COLO829 (cell line): ENCODE results near the gene PGP.

Experiments used
- DNase-seq: peaks from one replicate; pipeline ENCODE4 v3.0.0; 2012; ENCODE audit warnings: low spot score

The PGP gene

DNA sequence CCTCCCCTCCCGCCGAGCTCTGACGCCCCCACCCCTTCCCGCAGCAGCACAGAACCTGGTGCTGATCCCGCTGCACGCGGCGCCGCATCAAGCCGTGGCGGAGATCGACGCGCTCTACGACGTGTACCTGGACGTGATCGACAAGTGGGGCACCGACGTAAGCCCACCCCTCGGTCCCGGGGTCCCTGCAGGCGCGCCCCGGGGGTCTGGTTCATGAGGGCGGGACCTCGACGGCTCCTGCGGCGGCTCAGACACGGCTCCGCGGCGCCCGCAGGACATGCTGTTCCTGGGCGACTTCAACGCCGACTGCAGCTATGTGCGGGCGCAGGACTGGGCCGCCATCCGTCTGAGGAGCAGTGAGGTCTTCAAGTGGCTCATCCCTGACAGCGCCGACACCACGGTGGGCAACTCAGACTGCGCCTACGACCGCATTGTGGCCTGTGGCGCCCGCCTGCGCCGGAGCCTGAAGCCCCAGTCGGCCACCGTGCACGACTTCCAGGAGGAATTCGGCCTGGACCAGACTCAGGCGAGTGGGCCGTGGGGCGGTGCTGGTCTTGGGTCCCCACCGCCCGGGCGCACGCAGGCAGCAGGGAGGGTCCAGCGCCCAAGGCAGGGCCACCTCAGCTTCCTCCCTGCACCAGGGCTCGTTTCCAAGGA lies 23.0 kb upstream of the PGP start:
- no peak for DNase-seq

DNA sequence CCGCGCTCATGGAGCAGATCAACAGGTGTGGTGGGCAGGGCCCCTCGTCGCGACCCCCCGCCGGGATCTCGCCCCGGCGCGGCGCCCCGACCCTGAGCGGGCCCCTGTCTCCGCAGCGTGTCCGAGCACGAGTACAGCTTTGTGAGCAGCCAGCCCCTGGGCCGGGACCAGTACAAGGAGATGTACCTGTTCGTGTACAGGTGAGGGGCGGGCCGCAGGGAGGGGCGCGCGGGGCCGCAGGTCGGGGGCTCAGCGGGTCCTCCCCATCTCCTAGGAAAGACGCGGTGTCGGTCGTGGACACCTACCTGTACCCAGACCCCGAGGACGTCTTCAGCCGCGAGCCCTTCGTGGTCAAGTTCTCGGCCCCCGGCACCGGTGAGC lies 22.5 kb upstream of the PGP start:
- DNase-seq, result no peak

DNA sequence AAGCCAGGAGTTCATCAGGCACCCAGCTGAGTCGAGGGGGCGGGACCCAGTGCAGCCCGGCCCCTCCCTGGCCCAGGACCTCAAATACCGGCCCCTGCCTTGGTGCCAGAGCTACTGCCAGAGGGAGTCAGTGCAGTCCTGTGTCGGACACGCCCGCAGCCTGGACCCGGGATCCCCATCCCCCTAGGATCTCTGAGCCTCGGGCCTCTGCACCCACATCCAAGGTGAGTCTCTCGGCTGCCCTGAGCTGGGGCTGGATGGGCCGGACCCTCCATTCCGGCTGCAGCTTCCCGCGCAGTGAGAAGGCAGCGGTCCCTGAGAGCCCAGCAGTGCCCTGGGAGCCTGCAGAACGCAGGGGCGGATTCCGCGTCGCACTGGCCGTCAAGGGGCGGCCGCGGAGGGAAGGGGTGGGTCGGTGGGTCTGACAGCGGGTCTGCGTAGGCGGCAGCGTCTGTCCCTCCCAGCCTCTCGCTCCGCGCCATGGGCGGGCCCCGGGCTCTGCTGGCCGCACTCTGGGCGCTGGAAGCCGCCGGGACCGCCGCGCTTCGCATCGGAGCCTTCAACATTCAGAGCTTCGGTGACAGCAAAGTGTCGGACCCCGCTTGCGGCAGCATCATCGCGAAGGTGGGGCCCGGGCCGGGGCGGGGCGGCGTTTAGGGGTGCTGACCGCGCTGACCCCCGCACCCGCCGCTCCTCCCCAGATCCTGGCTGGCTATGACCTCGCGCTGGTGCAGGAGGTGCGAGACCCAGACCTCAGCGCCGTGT lies 21.9 kb upstream of the PGP start, which contains the start of gene DNASE1L2:
DNASE1L2 (plus strand) TSS at position 108 of the 765 bp plus-strand sequence; CDS start at position 481, 373 bp downstream.
- DNase-seq, result no peak

DNA sequence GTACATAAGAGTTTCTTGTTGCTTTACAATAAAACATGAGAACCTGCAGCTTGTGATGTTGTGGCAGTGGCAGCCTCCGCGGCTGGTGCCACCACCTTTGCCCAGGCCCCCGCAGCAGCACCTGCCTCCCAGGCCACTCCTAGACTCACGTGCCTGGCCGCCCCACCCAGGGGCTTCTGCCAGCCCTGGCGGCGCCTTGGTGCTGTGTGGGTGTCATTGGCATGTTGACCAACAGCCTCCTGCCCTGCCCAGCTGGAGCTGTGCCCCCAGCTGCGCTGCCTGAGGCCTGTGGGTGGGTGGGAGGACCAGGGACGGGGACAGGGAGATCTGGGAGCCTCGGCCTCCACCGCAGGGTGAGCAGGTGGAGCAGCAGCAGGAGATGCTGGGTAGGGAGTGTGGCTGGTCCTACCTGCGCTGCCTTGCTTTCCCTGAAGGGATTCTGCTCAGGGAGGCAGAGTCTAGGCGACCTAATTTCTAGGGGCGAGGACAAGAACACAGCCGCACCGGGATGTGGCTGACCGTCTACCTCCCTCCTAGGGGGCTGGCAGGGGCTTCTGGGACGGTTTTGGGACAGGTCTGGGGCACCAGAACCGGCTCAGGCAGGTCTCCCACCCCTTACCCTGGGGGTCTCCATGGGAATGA lies 21.2 kb upstream of the PGP start:
- no peak for DNase-seq

DNA sequence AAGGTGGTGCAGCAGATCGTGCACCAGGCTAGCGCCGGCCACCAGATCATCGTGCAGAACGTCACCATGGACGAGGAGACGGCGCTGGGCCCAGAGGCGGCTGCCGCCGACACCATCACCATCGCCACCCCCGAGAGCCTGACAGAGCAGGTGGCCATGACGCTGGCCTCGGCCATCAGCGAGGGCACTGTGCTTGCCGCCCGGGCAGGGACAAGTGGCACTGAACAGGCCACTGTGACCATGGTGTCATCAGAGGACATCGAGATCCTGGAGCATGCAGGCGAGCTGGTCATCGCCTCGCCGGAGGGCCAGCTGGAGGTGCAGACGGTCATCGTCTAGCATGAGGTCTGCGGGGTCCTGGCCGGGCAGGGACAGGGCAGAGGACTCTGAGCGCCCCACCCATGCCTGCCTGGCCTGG lies 20.6 kb upstream of the PGP start:
- no peak for DNase-seq

DNA sequence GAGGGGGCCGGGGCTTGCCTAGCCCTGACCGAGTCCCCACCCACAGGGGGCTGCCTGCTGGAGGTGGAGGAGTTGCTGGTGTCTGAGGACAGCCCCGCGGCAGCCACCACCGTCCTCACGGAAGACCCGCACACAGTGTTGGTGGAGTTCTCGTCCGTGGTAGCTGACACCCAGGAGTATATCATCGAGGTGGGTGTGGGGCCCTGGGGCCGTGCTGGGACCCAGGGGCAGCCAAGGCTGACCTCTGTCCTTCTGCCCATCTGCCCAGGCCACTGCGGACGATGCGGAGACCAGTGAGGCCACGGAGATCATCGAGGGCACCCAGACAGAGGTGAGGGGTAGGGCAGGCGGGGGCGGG lies 20.2 kb upstream of the PGP start:
- DNase-seq, result no peak

DNA sequence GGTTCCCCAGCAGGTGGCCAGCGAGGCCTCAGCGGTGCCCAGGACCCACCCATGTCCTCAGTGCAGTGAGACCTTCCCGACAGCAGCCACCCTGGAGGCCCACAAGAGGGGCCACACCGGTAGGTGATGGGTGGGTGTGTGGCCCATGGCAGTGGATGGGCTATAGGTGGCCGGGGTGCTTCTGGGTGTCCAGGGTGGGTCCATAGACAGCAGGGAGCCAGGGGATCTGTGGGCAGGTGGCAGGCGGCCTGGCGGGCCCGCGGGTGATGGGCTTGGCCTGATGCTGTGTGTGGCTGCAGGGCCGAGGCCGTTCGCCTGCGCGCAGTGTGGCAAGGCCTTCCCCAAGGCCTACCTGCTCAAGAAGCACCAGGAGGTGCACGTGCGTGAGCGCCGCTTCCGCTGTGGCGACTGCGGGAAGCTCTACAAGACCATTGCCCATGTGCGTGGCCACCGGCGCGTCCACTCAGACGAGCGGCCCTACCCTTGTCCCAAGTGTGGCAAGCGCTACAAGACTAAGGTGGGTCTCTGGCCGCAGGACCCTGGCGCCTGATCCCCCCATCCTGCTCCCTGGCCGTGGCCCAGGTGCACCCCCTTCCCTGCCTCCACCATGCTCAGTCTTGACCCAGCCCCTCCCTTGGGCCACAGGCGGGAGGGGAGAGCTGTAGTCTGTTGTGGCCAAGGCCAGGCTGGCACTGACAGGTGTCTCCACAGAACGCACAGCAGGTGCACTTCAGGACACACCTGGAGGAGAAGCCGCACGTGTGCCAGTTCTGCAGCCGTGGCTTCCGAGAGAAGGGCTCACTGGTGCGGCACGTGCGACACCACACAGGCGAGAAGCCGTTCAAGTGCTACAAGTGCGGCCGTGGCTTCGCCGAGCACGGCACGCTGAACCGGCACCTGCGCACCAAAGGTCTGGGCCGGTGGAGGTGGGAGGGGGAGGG lies 19.5 kb upstream of the PGP start:
- no peak for DNase-seq

DNA sequence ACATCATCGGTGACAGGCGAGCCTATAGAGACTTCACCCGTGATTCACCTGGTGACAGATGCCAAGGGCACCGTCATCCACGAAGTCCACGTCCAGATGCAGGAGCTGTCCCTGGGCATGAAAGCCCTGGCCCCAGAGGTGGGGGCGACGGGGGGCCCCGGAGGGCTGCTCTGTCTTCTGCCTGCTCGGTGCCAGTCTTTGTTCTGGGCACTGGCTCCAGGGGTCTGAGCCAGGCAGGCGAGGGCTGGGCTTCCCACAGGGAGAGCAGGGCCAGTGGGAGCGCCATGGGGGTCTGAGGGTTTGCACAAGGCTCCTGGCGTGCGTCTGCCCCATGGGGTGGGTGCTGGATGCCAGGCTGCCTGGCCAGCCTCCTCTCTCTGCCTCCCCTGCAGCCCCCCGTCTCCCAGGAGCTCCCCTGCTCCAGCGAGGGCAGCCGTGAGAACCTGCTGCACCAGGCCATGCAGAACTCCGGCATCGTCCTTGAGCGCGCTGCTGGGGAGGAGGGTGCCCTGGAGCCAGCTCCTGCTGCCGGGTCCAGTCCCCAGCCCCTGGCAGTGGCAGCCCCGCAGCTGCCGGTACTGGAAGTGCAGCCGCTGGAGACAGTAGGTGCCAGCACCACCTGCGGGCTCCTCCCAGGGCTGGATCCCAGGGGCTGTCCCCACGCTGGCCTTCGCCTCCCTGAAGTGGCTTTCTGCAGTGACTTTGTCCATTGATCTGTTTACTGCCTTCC lies 18.6 kb upstream of the PGP start:
- DNase-seq, result no peak

DNA sequence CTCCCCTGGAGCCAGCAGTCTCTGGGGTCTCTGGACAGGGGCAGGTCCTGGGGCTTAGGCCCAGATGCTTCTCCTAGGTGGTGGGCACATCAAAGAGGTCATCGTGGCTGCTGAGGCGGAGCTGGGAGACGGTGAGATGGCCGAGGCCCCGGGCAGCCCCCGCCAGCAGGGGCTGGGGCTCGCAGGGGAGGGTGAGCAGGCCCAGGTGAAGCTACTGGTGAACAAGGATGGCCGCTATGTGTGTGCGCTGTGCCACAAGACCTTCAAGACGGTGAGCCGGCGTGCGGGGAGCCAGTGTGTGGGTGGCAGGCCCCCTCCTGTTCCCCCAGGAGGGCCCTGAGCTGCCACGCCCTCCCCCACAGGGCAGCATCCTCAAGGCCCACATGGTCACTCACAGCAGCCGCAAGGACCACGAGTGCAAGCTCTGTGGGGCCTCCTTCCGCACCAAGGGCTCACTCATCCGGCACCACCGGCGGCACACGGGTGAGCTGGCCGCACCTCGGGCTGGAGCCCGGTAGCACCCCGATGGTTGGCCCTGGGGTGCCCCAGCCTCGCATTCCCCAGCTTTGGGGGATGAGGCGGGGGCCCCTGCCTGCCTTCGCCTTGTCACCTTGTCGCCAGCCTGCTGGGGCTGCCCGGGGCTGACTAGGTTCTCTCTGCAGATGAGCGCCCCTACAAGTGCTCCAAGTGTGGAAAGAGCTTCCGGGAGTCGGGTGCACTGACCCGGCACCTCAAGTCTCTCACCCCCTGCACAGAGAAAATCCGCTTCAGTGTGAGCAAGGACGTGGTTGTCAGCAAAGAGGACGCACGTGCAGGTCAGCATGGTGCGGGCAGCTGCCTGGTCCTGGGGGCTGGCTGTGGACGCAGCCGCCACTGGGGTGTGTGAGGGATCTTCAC lies 17.7 kb upstream of the PGP start:
- DNase-seq, result no peak

DNA sequence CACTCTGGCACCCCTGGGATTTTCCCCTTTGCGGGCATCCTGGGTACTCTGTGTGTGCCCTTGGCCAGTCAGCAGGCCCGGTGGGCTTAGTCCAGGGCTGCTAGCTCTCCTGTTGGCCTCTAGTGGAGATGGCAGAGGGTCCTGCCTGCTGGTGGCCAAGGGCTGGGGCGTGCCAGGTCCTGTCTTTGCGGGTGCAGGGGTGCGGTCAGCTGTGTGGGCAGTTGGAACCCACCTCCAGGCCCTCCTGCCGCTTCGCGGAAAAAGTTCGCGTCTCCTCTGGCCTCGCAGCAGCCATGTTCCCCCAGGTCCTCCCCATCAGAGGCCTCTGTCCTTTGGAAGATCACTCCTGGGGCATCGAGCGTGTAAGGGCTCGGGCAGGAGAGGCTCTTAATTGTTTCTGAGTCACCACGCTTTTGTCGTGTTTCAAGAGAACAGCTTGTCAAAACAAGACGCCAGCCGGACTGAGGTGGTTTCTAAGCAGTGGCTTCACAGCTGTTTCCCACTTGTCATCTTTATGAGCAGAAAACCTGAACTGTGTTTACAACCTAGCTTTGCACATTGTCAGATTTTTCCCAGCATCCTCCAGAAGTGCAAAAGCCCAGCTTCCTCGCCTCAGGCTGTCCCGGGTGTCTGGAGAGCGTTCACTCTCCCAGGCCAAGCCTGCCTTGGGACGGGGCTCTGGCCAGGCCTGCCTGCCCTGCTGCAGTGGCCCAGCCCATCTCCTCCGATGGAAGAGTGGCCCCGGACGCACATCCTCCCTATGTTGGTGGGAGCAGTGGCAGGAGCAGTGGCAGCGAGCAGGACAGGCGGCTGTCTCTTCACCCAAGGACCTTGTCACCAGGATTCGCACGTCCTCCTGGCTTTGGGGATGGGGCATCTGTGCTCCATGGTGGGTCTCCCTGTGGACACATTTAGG lies 16.6 kb upstream of the PGP start:
- DNase-seq, result no peak

DNA sequence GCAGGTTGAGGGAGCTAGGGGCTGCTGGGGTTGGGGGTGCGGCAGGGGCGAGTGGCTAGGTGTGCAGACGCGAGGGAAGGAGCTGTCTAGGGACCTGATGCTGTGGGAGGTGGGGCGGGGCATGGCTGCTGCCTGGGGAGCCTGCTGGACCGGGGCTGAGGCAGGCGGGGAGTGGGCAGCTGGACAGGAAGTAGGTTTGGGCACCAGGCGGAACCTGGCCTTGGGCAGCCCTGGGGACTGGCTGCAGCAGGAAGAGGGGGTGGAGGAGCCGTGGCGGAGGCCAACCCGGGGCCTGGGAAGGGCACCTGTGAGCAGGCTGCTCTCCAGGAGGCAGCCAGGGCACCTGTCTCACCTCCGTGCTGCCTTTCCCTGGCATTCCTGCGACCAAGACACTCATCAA lies 15.7 kb upstream of the PGP start:
- no peak for DNase-seq

DNA sequence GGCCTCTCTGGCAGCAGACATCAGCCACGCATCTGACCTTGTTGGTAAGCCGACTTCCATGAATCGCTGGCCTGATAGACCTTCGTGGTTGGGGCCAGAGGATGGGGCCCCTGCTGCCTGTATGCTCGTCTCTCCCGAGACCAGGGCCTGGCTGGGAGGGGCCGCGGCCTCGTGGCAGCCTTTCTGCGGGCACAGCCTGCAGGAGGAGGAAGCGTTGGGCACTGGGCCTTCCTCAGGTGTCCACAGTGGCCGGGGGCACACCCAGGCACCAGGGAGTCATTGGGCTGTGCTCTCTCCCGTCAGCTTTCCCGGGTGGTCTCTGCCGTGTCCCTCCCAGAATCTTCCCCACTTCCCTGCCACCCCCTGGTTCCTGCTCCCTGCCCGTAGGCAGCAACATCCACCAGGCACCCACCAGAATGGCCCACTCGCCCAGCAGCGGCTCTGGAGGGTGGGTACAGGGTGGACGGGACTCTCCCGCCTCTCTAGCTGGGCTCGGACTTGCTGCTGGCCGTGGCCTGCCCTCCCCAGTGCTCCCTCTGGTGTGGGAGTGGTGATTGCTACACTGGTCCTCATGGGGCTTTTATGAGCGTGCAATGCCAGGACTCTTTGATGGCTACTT lies 15.1 kb upstream of the PGP start:
- no peak for DNase-seq

DNA sequence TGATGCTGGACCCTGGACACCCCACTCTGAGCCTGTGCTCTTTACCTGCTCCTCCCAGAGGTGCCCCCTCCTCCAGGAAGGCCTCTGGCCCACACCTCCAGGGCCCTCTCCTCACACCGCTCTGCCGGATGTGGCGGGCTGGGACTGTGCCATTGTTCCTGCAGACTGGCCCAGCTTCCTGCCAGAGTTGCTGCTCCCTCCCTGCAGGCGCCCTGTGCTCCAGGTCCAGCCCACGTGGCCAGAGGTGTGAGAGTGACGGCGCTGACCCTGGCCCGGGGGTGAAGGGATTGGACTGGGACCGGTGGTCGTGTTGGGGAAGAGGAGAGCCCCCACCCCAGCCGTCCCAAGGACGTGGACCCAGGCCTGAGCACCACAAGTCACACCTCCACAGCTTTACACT lies 14.5 kb upstream of the PGP start:
- DNase-seq, result no peak

DNA sequence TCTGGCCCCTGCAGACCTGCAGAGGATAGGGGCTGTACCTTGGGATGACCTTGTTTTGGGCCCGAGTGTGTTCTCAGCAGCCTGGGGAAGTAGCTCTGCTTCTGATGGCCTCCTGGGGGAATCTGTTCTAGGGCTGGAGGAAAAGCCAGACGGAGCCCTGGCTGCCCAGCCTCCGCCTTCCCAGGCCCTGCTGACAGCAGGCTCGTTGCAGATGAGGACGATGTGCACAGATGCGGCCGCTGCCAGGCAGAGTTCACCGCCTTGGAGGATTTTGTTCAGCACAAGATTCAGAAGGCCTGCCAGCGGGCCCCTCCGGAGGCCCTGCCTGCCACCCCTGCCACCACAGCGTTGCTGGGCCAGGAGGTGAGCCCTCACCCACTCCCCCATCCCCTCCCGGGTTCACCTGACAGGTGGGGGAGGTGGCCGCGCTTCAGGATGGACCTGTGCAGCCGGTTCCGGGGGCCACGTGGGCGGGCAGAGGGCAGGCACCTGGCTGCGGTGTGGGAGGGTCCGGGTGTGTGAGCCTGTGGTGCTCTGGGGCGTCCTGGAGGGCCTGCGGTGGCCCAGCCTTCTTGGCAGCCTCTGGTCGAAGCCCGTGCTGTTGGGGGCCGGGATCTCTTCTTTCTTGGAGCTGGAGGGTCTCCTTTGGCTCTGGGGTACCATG lies 13.7 kb upstream of the PGP start:
- DNase-seq, result no peak

DNA sequence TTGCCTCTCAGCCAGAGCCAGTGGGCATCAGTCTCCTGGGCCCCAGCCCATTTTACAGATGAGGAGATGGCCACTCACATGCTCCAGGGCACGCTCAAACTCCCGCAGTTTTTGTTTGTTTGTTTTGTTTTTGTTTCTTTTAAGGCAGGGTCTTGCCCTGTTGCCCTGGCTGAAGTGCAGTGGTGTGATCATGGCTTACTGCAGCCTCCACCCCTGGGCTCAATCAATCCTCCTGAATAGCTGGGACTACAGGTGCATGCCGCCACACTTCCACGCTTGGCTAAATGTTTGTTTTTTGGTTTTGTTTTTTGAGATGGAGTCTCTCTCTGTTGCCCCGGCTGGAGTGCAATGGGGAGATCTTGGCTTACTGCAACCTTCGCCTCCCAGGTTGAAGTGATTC lies 12.3 kb upstream of the PGP start:
- no peak for DNase-seq

DNA sequence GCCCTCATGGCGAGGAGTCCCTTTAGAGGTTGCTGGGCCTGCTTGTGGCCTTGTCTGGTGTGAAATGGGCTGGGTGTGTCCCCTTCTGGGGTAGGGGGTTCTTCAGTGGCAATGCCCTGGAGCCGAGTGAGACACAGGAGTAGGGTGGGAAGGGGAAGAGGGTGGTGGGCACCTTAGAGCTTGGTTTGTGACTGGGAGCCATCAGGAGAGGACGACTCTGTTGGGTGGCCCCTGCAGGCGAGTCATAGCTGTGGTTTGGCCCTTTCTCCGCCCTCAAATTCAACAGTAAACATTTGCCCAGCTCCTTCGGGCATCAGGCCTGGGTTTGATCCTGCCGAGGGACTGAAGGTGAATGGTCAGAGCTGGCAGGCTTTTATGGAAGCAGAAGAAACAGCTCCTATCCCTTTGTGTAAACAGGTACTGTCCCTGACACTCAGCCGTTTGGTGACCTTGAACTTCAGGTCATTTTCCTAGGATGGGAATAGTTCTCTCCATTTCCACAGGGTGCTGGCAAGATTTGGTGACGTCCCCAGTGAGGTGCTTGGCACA lies 11.7 kb upstream of the PGP start:
- DNase-seq, result no peak

DNA sequence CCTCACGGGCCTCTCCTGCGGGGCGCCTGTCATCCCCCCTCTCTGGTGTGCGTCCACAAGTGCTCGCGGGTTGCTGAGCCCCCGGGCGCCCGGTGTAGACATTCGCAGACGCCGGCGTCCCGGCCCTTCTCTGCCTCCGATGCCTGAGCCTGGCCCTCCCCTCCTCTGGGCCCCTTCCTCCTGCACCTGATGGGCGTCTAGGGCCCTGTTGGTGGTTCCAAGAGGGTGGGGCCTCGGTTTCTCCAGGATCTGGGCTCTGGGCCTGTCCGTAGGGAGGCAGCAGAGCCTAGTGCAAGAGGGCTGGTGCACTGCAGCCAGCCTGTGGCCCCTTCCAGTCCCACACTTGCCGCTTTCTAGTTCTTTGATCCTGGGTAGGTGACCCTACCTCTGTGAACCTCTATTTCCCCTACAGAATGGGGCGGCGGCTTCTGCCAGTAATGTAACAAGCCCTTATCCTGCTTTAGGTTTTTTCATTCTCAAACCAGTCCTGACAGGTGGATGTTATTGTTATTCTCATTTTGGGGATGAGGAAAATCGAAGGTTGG lies 9.4 kb upstream of the PGP start:
- peak; percentile 45 for DNase-seq
